ENCODE data around the gene GABPB1.

DNA sequence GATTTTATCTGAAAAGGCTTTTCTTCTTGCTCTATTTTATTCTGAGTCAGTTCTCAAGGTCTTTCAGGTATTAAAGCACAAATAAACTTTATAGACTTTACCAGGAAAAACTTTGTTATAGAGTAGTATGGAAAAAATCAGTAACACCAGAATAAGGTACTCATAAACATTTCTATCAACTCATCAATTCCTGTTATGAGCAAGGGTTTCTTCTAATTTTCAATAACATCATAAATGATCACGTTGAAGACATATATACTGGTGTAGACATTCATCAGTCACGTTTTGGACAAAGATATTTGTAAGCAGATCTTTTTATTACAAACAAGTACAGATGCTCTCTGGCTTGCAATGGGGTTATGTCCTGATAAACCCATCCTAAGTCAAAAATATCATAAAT, 79.9 kb downstream of the GABPB1 start:
- TF ChIP-seq, protein P1, sequence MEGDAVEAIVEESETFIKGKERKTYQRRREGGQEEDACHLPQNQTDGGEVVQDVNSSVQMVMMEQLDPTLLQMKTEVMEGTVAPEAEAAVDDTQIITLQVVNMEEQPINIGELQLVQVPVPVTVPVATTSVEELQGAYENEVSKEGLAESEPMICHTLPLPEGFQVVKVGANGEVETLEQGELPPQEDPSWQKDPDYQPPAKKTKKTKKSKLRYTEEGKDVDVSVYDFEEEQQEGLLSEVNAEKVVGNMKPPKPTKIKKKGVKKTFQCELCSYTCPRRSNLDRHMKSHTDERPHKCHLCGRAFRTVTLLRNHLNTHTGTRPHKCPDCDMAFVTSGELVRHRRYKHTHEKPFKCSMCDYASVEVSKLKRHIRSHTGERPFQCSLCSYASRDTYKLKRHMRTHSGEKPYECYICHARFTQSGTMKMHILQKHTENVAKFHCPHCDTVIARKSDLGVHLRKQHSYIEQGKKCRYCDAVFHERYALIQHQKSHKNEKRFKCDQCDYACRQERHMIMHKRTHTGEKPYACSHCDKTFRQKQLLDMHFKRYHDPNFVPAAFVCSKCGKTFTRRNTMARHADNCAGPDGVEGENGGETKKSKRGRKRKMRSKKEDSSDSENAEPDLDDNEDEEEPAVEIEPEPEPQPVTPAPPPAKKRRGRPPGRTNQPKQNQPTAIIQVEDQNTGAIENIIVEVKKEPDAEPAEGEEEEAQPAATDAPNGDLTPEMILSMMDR (IDR thresholded peaks at IDR 0.05; ENCODE audit: low read depth, low read length) = no peak
- TF ChIP-seq, protein P2, sequence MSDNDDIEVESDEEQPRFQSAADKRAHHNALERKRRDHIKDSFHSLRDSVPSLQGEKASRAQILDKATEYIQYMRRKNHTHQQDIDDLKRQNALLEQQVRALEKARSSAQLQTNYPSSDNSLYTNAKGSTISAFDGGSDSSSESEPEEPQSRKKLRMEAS (IDR thresholded peaks at IDR 0.05; ENCODE audit: low read depth, low read length) = no peak
- TF ChIP-seq POLR2A (IDR thresholded peaks at IDR 0.05; ENCODE audit: extremely low read depth, insufficient read length) = no peak

Measured in NB4 (cell line).